Stimulated activated CD8-positive, alpha-beta memory T cell treated with anti-CD3 and anti-CD28 coated beads, Interleukin-7, amount 100 ng/mL, for 1 hour (primary cell): Measurements from ENCODE around the gene MLLT6.

ENCODE experiments used
- DNase-seq, 2 donors: peaks; one replicate each; pipeline ENCODE4 v3.0.0-alpha.2; 2020; ENCODE audit warnings: low read depth in 2 of 2

The MLLT6 gene

DNA sequence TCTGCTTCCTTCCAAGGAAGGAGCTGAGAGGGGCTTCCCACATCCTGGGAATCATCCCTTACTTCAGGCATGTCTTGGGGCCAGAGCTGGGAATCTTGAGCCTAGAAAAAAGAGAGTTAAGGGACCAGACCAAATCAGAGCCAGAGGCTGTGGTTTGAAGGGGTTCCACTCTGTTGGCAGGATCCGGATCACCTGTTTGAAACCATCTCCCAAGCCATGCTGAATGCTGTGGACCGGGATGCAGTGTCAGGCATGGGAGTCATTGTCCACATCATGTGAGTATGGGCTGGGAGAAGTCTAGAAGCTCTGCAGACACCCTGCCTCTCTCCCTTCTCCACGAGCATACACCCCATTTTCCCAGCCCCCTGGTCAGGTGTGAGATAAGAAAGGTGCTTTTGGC lies 57.2 kb downstream of the MLLT6 start:
- DNase-seq = no peak

DNA sequence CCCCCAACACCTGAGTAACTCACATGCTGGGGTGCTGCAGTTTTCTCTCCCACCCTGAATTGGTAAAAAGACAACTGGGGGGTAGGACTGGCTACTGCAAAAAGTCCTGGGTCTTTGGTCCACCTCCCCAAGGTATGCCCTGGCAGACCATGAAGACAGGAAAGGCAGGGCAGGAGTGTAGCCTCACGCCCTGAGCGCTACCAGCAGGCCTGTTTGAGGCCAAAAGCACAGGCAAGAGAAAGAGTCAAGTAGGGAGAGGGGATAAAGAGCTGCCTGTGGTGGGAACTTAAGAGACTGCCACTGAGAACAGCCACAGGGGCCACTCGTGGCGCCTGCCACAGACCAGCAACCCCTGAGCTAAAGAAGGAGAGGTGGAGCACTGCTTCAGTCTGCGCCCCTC lies 61.3 kb downstream of the MLLT6 start:
- DNase-seq = no peak

DNA sequence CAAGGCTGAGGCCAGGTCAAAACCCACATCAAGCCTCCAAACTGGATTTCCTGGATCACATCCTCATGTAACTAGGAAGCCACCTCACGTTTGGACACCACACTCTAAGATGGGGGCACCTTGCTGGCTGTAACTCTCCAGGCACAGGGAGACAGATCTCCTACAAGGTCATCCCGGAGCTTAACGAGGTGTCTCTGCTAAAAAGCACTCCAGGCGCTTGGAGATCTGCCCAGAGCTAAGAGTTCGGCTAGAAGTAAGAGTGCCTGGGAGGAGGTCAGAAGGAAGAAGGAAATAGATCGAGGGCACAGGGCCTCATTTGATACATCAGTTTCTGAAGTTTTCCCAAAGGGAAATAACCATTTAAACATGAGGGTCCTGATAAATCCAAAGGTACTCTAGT lies 63.3 kb downstream of the MLLT6 start:
- no peak for DNase-seq

DNA sequence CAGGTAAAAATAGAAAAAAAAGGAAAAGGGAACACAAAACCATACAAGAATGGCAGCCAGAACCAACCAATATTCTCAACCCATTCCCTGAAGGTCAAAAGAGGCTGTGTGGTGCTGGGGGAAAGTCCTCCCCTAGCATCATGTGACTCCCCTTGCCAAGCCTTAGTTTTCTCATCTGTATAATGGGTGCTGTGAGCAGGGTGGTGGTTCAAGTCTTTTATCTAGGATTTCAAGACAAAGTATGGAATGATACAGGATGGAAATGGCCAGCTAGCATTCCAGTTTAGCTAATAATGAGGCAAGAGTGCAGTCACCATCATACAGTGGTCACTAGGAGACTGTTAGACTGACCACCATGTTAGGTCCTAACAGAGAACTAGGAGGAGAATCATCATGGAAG lies 68.2 kb downstream of the MLLT6 start:
- no peak for DNase-seq

DNA sequence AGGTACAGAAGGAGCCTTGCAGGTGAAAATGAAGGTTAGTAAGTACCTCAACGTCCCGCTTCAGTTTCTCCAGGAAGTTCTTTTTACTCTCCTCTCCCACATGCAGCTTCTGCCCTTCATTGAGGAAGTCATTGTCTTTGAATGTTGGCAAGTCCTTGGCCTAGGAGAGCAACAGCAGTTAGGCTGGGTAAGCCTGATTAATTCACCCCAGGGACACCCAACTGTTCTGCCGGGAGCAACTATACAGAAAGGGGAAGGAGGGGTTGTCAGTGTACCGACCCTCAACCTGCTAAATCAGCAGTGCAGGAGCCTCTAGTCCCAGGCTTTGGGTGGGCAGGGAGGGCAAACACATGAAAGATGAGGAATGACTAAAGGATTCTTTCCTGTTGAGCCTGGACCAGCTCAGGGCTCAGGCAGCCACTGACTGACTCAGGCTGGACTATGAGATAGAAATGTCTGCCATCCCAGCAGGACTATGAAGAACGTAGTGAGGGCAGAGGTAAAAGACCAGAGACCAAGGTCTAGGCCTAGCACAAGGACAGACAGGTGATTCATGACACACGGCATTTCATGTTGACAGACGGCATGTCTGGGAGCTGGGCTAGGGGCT lies 72.7 kb downstream of the MLLT6 start:
- no peak for DNase-seq
